ENCODE data around the gene C4orf46. TPM values are rescaled to one million over a fixed set of nuclear protein-coding genes. Genes with fewer than 3 reads are reported as not detected.
"Not testable (repeated sequence)": the region's sequence is repeated elsewhere in the genome, so short reads cannot be mapped to it uniquely, and the experiment has no call there.

Gene C4orf46
- total RNA-seq (2021) (42.2 and 44.1 TPM in 2 replicates), Bru-seq, nascent RNA (percentile 97 among the genes with signal in this experiment), BruChase-seq, experiment 1, labeled RNA remaining after a 2-hour chase (percentile 100 among the genes with signal in this experiment), BruChase-seq, experiment 2, labeled RNA remaining after a 6-hour chase (percentile 99 among the genes with signal in this experiment)
- long read RNA-seq, transcript C4orf46-201 (2 exons, 3,521 nt): major isoform, 206 of 230 reads
- long read RNA-seq, partial matches to known transcripts: 0 of 230 reads
- long read RNA-seq, other reads (novel, unspliced or antisense): 23 of 230 reads

- Histone ChIP-seq H3K27me3 (replicated peaks; ENCODE audit: insufficient read depth, low read depth, low read length, poor library complexity) (no peaks in the 10 kb centered on the region), H3K27ac (ENCODE audit: low read depth, low read length, poor library complexity, severe bottlenecking) (peak within 1 kb of the TSS; percentile 92), H3K9me3 (ENCODE audit: low read depth, low read length, poor library complexity, severe bottlenecking) (no peaks in the 10 kb centered on the region), H3K4me1 (ENCODE audit: insufficient read depth, low read length, poor library complexity, severe bottlenecking) (peaks cover 14% of the 10 kb centered on the region), H3K4me3 (ENCODE audit: low read depth, low read length, poor library complexity, severe bottlenecking) (peak within 1 kb of the TSS; percentile 85), H3K36me3 (ENCODE audit: insufficient read depth, low read length, poor library complexity, severe bottlenecking) (peaks cover 26% of the 10 kb centered on the region)
- BruUV-seq (replicated peaks): no TSS peak
- POLR2A ChIA-PET (ENCODE audit: low non-redundant PET): no interaction called here
- intact Hi-C loops (cut with micrococcal nuclease; ENCODE audit: unreplicated experiment): no loop called here
- CTCF ChIA-PET: no interaction called here
- TF ChIP-seq CTCF (conservative IDR thresholded peaks at IDR 0.05; ENCODE audit: low read depth, low read length) (no peak), EZH2 (IDR thresholded peaks at IDR 0.05; ENCODE audit: borderline replicate concordance, low read depth, low read length, poor library complexity, severe bottlenecking) (no peak)
- DNase-seq (ENCODE audit: low spot score): no peak
Observed at GRCh38 chr4:158671665-158671914, at the start of gene C4orf46. C4orf46 (minus strand) TSS chr4:158671887; CDS start chr4:158671801, 86 bp downstream.

- TF ChIP-seq CTCF (conservative IDR thresholded peaks at IDR 0.05; ENCODE audit: low read depth, low read length) (no peak), EZH2 (IDR thresholded peaks at IDR 0.05; ENCODE audit: borderline replicate concordance, low read depth, low read length, poor library complexity, severe bottlenecking) (no peak)
- no peaks in the 10 kb centered on the region for H3K9me3 ChIP-seq (ENCODE audit: low read depth, low read length, poor library complexity, severe bottlenecking)
- DNase-seq (ENCODE audit: low spot score): no peak
- ChIA-PET CTCF (no interaction called here), POLR2A (ENCODE audit: low non-redundant PET) (no interaction called here)
- no peak overlapping the region for H3K27ac ChIP-seq (ENCODE audit: low read depth, low read length, poor library complexity, severe bottlenecking)
- no peaks in the 10 kb centered on the region for H3K4me1 ChIP-seq (ENCODE audit: insufficient read depth, low read length, poor library complexity, severe bottlenecking)
- no TSS peak for BruUV-seq (replicated peaks)
- H3K27me3 ChIP-seq (replicated peaks; ENCODE audit: insufficient read depth, low read depth, low read length, poor library complexity): no peaks in the 10 kb centered on the region
- H3K4me3 ChIP-seq (ENCODE audit: low read depth, low read length, poor library complexity, severe bottlenecking): no peak overlapping the region
- H3K36me3 ChIP-seq (ENCODE audit: insufficient read depth, low read length, poor library complexity, severe bottlenecking): peaks cover 85% of the 10 kb centered on the region
- intact Hi-C loops (cut with micrococcal nuclease; ENCODE audit: unreplicated experiment): no loop called here
Observed at GRCh38 chr4:158715802-158716201, 44.1 kb upstream of the C4orf46 start.

- ChIA-PET CTCF (no interaction called here), POLR2A (ENCODE audit: low non-redundant PET) (no interaction called here)
- Histone ChIP-seq H3K4me3 (ENCODE audit: low read depth, low read length, poor library complexity, severe bottlenecking) (no peak overlapping the region), H3K36me3 (ENCODE audit: insufficient read depth, low read length, poor library complexity, severe bottlenecking) (peaks cover 88% of the 10 kb centered on the region), H3K4me1 (ENCODE audit: insufficient read depth, low read length, poor library complexity, severe bottlenecking) (no peaks in the 10 kb centered on the region), H3K27ac (ENCODE audit: low read depth, low read length, poor library complexity, severe bottlenecking) (no peak overlapping the region), H3K9me3 (ENCODE audit: low read depth, low read length, poor library complexity, severe bottlenecking) (no peaks in the 10 kb centered on the region), H3K27me3 (replicated peaks; ENCODE audit: insufficient read depth, low read depth, low read length, poor library complexity) (no peaks in the 10 kb centered on the region)
- DNase-seq (ENCODE audit: low spot score): no peak
- no peak for TF ChIP-seq CTCF (conservative IDR thresholded peaks at IDR 0.05; ENCODE audit: low read depth, low read length)
- no peak for TF ChIP-seq EZH2 (IDR thresholded peaks at IDR 0.05; ENCODE audit: borderline replicate concordance, low read depth, low read length, poor library complexity, severe bottlenecking)
- intact Hi-C loops (cut with micrococcal nuclease; ENCODE audit: unreplicated experiment): no loop called here
- BruUV-seq (replicated peaks): no TSS peak
Observed at GRCh38 chr4:158714937-158715336, 43.2 kb upstream of the C4orf46 start.

- POLR2A ChIA-PET (ENCODE audit: low non-redundant PET); H3K9me3 ChIP-seq (ENCODE audit: low read depth, low read length, poor library complexity, severe bottlenecking); H3K27me3 ChIP-seq (replicated peaks; ENCODE audit: insufficient read depth, low read depth, low read length, poor library complexity); DNase-seq (ENCODE audit: low spot score); H3K4me1 ChIP-seq (ENCODE audit: insufficient read depth, low read length, poor library complexity, severe bottlenecking); H3K4me3 ChIP-seq (ENCODE audit: low read depth, low read length, poor library complexity, severe bottlenecking); BruUV-seq (replicated peaks); intact Hi-C loops (cut with micrococcal nuclease; ENCODE audit: unreplicated experiment); CTCF ChIA-PET; H3K27ac ChIP-seq (ENCODE audit: low read depth, low read length, poor library complexity, severe bottlenecking): not testable (repeated sequence)
- peaks cover 86% of the 10 kb centered on the region for H3K36me3 ChIP-seq (ENCODE audit: insufficient read depth, low read length, poor library complexity, severe bottlenecking)
Observed at GRCh38 chr4:158712622-158713021, 40.9 kb upstream of the C4orf46 start.

Measured in A673 (cell line).